NCI-H2227 (cell line): Measurements from ENCODE around the gene CRTC2.

Experiments
- DNase-seq: peaks from one replicate; lab custom pipeline; 2025; ENCODE audit not compliant: unreplicated experiment; lab: John Stamatoyannopoulos, UW

The CRTC2 gene

GRCh38 chr1:153899509-153899908 is 58.9 kb downstream of the CRTC2 start:
- no peak for DNase-seq
